ENCODE data around the gene CD99.

DNA sequence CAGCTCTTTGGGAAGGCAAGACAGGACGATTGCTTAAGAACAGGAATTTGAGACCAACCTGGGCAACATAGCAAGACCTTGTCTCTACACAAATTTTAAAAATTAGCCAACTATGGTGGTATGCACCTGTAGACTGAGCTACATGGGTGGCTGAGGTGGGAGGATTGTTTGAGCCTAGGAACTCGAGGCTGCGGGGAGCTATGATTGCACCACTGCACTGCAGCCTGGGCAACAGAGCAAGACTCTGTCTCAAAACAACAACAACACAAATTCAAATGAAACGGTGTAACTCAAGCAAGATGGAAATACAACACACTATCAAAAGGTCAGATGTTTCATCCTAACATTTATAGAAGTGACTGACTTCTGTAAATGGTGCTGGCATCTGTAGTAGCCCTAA lies 97.9 kb downstream of the CD99 start:
- TF ChIP-seq EZH2 (IDR thresholded peaks at IDR 0.05; ENCODE audit: borderline replicate concordance, low read depth, low read length, severe bottlenecking) (no peak), POLR2A (IDR thresholded peaks at IDR 0.05; ENCODE audit: low read depth, low read length) (no peak)
- TF ChIP-seq, protein P1, sequence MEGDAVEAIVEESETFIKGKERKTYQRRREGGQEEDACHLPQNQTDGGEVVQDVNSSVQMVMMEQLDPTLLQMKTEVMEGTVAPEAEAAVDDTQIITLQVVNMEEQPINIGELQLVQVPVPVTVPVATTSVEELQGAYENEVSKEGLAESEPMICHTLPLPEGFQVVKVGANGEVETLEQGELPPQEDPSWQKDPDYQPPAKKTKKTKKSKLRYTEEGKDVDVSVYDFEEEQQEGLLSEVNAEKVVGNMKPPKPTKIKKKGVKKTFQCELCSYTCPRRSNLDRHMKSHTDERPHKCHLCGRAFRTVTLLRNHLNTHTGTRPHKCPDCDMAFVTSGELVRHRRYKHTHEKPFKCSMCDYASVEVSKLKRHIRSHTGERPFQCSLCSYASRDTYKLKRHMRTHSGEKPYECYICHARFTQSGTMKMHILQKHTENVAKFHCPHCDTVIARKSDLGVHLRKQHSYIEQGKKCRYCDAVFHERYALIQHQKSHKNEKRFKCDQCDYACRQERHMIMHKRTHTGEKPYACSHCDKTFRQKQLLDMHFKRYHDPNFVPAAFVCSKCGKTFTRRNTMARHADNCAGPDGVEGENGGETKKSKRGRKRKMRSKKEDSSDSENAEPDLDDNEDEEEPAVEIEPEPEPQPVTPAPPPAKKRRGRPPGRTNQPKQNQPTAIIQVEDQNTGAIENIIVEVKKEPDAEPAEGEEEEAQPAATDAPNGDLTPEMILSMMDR (IDR thresholded peaks at IDR 0.05; ENCODE audit: extremely low read depth in 1 of 2, insufficient read depth in 1 of 2, low read depth in 1 of 2, low read length in 2 of 2) = no peak

Data from endothelial cell of umbilical vein (primary cell).